ENCODE measurements around the gene CT45A2. TPM values are rescaled to one million over a fixed set of nuclear protein-coding genes. Genes with fewer than 3 reads are reported as not detected.
"Not testable (repeated sequence)": the region's sequence is repeated elsewhere in the genome, so short reads cannot be mapped to it uniquely, and the experiment has no call there.

Gene CT45A2, protein sequence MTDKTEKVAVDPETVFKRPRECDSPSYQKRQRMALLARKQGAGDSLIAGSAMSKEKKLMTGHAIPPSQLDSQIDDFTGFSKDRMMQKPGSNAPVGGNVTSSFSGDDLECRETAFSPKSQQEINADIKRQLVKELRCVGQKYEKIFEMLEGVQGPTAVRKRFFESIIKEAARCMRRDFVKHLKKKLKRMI
- total RNA-seq = not detected in 3 replicates

GRCh38 chrX:135819912-135820311, at the start of gene CT45A2:
Gene CT45A2 (minus strand): TSS chrX:135820012. CDS start chrX:135816265, 3,747 bp downstream.
- not testable (repeated sequence) for H3K9me3 Mint-ChIP-seq; H3K4me3 Mint-ChIP-seq; H3K4me1 Mint-ChIP-seq; H3K27me3 Mint-ChIP-seq (ENCODE audit: low read depth); H3K27ac Mint-ChIP-seq; DNase-seq (ENCODE audit: low spot score in 2 of 2, unreplicated experiment in 2 of 2); H3K36me3 Mint-ChIP-seq

DNA sequence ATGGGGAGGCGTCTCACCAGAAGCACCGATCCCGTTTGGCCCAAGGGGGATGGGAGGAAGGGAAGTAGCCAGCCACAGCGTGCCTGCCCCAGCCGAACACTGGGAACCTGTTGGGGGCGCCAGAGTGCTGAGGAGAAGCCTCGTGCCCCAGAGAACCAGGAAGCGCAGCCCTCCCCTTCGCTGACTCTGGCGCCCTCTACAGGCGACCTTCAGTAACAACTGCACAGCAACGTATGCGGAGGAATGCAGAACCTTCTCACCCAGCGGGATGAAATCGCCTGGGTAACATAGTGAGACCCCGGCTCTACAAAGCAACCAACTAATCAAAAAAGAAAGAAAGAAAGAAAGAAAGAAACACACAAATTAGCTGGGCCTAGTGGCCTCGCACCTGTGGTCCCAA, 34.6 kb upstream of the CT45A2 start, which contains the start of gene CT45A8:
CT45A8 (minus strand) TSS at position 101 of the 400 bp plus-strand sequence. CDS start 3,755 bp downstream, outside the sequence.
- not testable (repeated sequence) for DNase-seq (ENCODE audit: low spot score in 2 of 2, unreplicated experiment in 2 of 2); H3K4me1 Mint-ChIP-seq; H3K36me3 Mint-ChIP-seq; H3K4me3 Mint-ChIP-seq; H3K9me3 Mint-ChIP-seq; H3K27me3 Mint-ChIP-seq (ENCODE audit: low read depth); H3K27ac Mint-ChIP-seq

DNA sequence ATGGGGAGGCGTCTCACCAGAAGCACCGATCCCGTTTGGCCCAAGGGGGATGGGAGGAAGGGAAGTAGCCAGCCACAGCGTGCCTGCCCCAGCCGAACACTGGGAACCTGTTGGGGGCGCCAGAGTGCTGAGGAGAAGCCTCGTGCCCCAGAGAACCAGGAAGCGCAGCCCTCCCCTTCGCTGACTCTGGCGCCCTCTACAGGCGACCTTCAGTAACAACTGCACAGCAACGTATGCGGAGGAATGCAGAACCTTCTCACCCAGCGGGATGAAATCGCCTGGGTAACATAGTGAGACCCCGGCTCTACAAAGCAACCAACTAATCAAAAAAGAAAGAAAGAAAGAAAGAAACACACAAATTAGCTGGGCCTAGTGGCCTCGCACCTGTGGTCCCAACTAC, 17.4 kb upstream of the CT45A2 start, which contains the start of gene CT45A7:
CT45A7 (minus strand) TSS at position 101 of the 400 bp plus-strand sequence. CDS start 3,747 bp downstream, outside the sequence.
- not testable (repeated sequence) for H3K4me1 Mint-ChIP-seq; H3K9me3 Mint-ChIP-seq; H3K4me3 Mint-ChIP-seq; H3K36me3 Mint-ChIP-seq; H3K27ac Mint-ChIP-seq; DNase-seq (ENCODE audit: low spot score in 2 of 2, unreplicated experiment in 2 of 2); H3K27me3 Mint-ChIP-seq (ENCODE audit: low read depth)

GRCh38 chrX:135802687-135803086, 17.1 kb downstream of the CT45A2 start, which contains the start of gene CT45A6:
Gene CT45A6 (minus strand): TSS chrX:135802787. CDS start chrX:135798993, 3,794 bp downstream.
- DNase-seq (ENCODE audit: low spot score in 2 of 2, unreplicated experiment in 2 of 2); H3K4me1 Mint-ChIP-seq; H3K9me3 Mint-ChIP-seq; H3K4me3 Mint-ChIP-seq; H3K36me3 Mint-ChIP-seq; H3K27ac Mint-ChIP-seq; H3K27me3 Mint-ChIP-seq (ENCODE audit: low read depth): not testable (repeated sequence)

GRCh38 chrX:135785403-135785802, 34.4 kb downstream of the CT45A2 start, which contains the start of gene CT45A5:
Gene CT45A5 (minus strand): TSS chrX:135785503. CDS start chrX:135781729, 3,774 bp downstream.
- not testable (repeated sequence) for H3K4me3 Mint-ChIP-seq; H3K36me3 Mint-ChIP-seq; H3K9me3 Mint-ChIP-seq; H3K4me1 Mint-ChIP-seq; DNase-seq (ENCODE audit: low spot score in 2 of 2, unreplicated experiment in 2 of 2); H3K27ac Mint-ChIP-seq; H3K27me3 Mint-ChIP-seq (ENCODE audit: low read depth)

DNA sequence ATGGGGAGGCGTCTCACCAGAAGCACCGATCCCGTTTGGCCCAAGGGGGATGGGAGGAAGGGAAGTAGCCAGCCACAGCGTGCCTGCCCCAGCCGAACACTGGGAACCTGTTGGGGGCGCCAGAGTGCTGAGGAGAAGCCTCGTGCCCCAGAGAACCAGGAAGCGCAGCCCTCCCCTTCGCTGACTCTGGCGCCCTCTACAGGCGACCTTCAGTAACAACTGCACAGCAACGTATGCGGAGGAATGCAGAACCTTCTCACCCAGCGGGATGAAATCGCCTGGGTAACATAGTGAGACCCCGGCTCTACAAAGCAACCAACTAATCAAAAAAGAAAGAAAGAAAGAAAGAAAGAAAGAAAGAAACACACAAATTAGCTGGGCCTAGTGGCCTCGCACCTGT, 51.7 kb downstream of the CT45A2 start, which contains the start of gene CT45A3:
CT45A3 (minus strand) TSS at position 101 of the 400 bp plus-strand sequence. CDS start 3,747 bp downstream, outside the sequence.
- not testable (repeated sequence) for H3K9me3 Mint-ChIP-seq; H3K4me3 Mint-ChIP-seq; H3K4me1 Mint-ChIP-seq; H3K36me3 Mint-ChIP-seq; DNase-seq (ENCODE audit: low spot score in 2 of 2, unreplicated experiment in 2 of 2); H3K27ac Mint-ChIP-seq; H3K27me3 Mint-ChIP-seq (ENCODE audit: low read depth)

Other genes starting within 250 kb of the CT45A2 start
- not detected in 3 replicates for gene CT45A1, start 106.4 kb downstream of the CT45A2 start, total RNA-seq
- not detected in 3 replicates for gene CT45A3, start 51.8 kb downstream of the CT45A2 start, total RNA-seq
- gene CT45A5, start 34.5 kb downstream of the CT45A2 start, total RNA-seq = not detected in 3 replicates
- gene CT45A6, start 17.2 kb downstream of the CT45A2 start, total RNA-seq = not detected in 3 replicates
- gene CT45A7, start 17.3 kb upstream of the CT45A2 start, total RNA-seq = not detected in 3 replicates
- not detected in 3 replicates for gene CT45A8, start 34.5 kb upstream of the CT45A2 start, total RNA-seq
- not detected in 3 replicates for gene CT45A9, start 51.8 kb upstream of the CT45A2 start, total RNA-seq
- gene CT45A10, start 73.4 kb upstream of the CT45A2 start, total RNA-seq = not detected in 3 replicates
- gene SAGE1, start 73.7 kb upstream of the CT45A2 start, total RNA-seq = not detected in 3 replicates
- gene MMGT1, start 154.0 kb upstream of the CT45A2 start, total RNA-seq = 16.7 to 17.6 TPM (median 16.9 TPM) in 3 replicates
- gene SLC9A6, start 165.4 kb upstream of the CT45A2 start, total RNA-seq = 14.1 to 16.5 TPM (median 14.6 TPM) in 3 replicates

Measured in mesothelial cell of epicardium (in vitro differentiated cells).